GM18907 (cell line): ENCODE data around the gene RUVBL2.

Experiments used
- ATAC-seq: cut with Tn5 transposase; IDR thresholded peaks from one replicate; pipeline ENCODE4 v1.9.1; 2021; ENCODE audit warnings: mild to moderate bottlenecking, moderate library complexity; ENCODE audit not compliant: unreplicated experiment

RUVBL2 gene

DNA sequence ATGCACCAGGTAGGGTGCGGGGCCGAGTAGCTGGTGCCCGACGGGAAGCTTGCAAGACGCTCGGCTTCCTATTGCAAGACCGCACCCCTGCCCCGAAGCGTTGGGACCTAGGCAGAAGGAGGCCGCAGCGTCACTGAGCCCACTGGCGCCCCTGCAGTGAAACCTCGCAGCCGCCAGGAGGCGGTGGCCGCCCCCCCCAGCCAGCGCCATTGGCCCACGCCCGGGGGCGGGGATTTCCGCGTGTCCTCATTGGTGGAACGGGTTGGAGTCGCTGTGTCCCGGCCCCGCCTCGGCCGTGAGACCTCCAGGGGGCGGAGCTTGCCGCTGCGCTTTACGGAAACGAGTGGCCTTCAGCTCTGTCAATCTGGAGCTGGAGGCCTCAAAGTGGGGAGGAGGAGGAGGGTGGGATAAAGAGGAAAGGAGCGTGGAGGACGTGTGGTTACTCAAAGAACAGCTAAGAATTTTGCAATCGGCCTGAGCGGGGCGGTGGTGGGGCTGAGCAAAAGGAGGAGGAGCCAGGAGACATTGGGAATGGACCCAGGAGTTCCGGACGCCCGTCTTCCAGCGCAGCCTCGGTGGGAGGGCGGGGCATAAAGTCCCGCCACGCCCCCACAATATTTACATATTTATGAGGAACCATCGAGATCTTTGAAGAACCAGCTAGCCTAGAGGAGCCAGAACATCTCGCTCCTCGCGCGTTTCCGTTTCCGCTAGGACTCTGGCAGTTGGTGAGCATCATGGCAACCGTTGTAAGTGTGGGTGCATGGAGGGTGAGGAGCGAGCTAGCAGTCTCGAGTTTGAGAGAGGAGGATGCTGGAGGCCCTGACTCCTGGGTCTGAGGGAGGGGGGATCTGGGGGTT, at the start of gene RUVBL2, which contains the start of gene GYS1:
Gene RUVBL2, plus strand, starts transcription at position 713 of the 860 bp plus-strand sequence. Its CDS starts 25 bp downstream, at position 738.
Gene GYS1, minus strand, starts transcription at position 135 of the 860 bp plus-strand sequence. CDS start 197 bp downstream, outside the sequence.
- peak; percentile 84 for ATAC-seq

DNA sequence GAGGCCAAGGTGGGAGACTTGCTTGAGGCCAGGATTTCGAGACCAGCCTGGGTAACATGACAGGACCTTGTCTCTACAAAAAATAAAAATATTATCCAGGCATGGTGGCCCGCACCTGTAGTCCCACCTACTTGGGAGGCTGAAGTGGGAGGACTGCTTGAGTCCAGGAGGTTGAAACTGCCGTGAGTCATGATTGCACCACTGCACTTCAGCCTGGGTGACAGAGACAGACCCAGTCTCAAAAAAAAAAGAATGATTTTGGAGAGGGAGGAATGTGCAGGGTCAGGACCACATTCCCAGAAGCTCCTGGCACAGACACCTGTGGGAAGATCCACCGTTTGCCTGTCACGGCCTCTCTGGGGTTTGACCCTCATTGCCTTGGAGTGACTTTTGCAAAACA, 48.3 kb upstream of the RUVBL2 start:
- ATAC-seq = no peak

DNA sequence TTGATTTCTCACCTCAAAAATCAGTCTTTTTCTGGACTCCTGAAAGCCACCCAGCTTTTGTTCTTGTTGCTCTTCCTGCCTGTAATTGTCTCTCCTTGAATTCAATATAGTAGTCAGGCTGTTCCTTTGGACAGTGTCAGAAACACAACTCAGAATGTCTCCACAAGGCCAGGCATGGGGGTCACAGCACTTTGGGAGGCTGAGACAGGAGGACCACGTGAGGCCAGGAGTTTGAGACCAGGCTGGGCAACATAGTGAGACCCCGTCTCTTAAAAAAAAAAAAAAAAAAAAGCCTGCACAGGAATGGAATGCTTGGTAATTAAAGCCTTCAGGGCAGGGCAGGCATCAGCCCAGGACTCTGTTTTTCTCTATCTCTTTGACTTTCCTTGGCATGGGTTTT, 47.9 kb upstream of the RUVBL2 start:
- no peak for ATAC-seq

GRCh38 chr19:48946463-48947257, 47.0 kb upstream of the RUVBL2 start:
- no peak for ATAC-seq

DNA sequence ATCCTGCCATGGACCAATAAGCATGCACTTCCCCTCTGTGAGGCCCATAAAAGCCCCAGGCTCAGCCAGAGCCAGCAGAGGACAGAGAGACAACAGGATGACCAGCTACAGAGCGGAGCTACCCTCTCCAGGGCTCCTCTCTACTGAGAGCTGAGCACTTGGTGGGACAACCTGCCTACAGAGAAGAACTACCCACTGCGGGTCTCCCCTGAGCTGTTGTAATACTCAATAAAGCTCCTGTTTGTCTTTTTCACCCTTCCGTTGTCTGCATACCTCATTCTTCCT, 46.5 kb upstream of the RUVBL2 start:
- no peak for ATAC-seq

- ATAC-seq = no peak
These were observed 43.5 kb upstream of the RUVBL2 start for GRCh38 chr19:48950159-48950558.

- ATAC-seq = no peak
These were observed 42.7 kb upstream of the RUVBL2 start for GRCh38 chr19:48950830-48951519.

DNA sequence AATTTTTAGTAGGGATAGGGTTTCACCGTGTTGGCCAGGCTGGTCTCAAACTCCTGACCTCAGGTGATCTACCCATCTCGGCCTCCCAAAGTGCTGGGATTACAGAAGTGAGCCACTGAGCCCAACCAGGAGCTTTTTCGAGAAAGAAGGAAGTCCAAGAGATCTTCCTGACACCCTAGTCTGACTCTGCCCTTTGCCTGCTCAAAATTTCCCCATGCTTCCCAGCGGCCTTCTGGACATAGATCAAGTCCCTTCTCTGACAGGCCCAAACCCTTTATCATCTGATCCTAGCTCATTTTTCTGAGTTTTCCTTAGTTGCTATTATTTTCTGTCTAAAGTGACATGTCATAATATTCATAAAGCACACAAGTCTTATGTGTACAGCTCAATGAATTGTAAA, 40.5 kb upstream of the RUVBL2 start:
- no peak for ATAC-seq

DNA sequence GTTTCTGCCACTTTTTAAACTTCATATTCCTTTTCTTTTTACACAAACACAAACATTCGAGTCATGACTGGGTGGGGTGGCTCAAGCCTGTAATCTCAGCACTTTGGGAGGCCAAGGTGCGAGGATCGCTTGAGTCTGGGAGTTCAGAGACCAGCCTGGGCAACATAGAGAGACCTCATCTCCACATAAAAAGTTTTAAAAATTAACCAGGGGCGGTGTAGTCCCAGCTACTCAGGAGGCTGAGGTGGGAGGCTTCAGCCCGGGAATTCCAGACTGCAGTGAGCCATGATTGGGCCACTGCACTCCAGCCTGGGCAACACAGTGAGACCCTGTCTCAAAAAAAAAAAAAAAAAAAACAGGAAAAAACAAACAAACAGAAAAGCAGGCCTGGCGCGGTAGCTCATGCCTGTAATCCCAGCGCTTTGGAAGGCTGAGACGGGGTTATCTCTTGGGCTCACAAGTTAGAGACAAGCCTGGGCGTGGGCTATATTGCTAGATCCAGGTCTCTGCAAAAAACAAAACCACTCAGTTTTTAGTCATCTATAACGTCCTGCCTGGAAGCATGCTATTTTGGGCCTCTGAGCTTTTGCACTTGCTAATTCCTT, 39.6 kb upstream of the RUVBL2 start:
- no peak for ATAC-seq

- peak; percentile 87 for ATAC-seq
These were observed 38.9 kb upstream of the RUVBL2 start, which contains the start of gene BAX for GRCh38 chr19:48954595-48955307. Gene BAX, plus strand, starts transcription at chr19:48954875. Its CDS starts 54 bp downstream, at chr19:48954929.

DNA sequence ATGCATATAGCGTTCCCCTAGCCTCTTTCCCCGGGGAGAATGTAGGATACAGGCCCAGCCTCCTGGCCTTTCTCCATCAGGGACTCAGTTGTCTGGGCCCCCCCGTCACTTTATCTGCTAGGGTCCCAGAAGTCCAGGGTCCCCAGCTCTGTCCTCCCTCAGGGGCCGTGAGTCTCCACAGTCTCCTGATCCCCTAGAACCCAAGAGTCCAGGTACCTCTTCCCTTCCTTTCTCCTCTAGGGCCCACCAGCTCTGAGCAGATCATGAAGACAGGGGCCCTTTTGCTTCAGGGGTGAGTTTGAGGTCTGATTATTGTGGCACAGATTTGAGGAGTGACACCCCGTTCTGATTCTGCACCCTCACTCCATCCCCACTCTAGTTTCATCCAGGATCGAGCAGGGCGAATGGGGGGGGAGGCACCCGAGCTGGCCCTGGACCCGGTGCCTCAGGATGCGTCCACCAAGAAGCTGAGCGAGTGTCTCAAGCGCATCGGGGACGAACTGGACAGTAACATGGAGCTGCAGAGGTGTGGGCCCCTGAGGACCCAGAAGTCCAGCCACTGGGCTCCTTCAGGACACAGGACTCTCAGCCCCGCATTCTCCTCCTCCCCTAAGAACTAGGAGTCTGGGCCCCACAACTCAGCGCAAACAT, 38.3 kb upstream of the RUVBL2 start:
- ATAC-seq = no peak

GRCh38 chr19:48958006-48958405, 35.7 kb upstream of the RUVBL2 start:
- ATAC-seq = no peak

DNA sequence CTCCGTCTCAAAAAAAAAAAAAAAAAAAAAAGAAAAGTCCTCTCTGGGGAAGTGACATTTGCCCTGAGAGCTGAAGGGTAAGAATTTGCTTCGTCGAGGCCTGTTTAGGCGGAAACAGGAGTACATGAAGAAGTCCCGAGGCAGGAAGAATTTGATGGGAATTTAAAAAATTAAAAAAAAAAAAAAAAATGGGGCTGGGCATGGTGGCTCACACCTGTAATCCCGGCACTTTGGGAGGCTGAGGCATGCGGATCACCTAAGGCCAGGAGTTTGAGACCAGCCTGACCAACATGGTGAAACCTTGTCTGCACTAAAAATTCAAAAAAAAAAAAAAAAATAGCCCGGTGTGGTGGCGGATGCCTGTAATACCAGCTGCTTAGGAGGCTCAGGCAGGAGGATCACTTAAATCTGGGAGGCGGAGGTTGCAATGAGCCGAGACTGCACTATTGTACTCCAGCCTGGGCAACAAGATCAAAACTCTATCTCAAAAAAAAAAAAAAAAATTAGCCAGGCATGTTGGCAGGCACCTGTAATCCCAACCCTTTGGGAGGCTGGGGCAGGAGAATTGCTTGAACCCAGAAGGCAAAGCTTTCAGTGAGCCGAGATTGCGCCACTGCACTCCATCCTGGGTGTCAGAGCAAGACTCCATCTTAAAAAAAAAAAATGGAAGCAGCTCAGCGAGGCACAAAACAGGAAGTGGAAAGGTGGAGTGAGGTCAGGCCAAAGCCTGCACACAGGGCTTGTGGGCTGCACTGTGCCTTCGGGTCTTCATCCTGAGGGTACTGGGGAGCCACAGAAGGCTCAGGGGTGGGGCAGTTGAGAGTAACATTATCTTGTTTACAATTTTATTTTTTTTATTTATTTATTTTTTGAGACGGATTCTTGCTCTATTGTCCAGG, 34.1 kb upstream of the RUVBL2 start:
- ATAC-seq = no peak

- no peak for ATAC-seq
These were observed 32.5 kb upstream of the RUVBL2 start for GRCh38 chr19:48961051-48961649.

DNA sequence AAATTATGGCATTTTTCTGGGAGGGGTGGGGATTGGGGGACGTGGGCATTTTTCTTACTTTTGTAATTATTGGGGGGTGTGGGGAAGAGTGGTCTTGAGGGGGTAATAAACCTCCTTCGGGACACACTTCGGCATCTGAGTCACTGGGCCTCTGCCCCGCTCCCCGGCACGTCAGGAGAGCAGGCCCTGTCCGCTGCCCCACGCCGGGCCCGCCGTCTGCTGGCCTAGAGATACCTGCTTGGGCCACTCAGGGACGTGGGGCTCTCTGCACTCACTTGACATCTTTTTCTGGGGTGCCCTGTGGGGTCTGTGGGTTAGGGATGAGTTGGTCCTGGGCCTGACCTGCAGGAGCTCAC, 32.0 kb upstream of the RUVBL2 start:
- ATAC-seq = no peak

DNA sequence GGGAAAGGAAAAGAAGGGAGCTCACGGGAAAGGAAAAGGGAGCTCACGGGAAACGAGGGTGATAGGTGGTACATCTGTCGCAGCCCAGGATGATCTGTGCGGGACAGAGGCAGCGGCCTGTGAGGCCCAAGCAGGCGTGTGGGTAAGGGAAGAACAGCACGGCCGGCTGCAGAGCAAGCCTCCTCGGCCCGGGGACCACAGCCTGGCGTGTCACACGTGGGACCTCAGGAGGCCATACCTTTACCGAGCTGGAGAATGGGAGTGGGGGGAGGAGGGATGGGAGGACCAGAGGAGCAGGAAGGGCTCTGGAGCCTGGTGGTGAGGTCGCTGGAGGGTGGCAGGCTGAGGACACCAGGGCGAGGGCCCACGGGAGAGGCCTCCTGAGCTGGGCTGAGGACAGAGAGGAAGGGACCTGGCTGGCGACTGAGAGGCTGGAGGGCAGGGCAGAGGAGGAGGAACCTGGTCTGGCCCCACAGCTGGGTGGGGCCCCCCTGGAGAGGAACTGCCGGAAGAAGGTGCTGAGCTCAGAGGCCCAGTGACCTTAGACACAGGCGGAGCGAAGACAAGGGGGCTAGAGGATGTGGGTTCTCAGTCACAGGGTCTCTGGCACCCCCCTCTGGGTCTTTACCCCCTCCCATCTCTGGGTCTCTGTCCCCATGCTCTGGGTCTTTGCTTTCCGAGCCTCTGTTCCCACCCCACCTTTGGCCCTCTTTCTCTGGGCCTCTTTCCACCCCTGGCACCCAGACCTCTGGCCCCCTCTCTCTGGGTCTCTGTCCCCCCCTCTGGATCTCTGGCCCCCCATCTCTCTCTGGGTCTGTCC, 31.4 kb upstream of the RUVBL2 start:
- ATAC-seq = peak; percentile 37

DNA sequence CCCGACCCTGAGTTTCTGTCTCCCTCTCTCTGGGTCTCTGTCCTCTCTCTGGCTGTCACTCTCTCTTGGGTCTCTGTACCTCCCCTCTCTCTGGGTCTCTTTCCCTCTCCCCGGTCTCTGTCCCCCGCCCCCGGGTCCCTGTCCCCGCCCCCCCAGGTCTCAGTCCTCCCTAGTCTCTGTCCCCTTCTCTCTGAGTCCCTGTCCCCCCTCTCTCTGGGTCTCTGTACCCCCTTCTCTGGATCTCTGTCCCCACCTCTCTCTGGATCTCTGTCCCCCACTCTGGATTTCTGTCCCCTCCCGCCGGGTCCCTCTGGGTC, 30.9 kb upstream of the RUVBL2 start:
- no peak for ATAC-seq
